ENCODE measurements around the gene PGR.

The PGR gene

DNA sequence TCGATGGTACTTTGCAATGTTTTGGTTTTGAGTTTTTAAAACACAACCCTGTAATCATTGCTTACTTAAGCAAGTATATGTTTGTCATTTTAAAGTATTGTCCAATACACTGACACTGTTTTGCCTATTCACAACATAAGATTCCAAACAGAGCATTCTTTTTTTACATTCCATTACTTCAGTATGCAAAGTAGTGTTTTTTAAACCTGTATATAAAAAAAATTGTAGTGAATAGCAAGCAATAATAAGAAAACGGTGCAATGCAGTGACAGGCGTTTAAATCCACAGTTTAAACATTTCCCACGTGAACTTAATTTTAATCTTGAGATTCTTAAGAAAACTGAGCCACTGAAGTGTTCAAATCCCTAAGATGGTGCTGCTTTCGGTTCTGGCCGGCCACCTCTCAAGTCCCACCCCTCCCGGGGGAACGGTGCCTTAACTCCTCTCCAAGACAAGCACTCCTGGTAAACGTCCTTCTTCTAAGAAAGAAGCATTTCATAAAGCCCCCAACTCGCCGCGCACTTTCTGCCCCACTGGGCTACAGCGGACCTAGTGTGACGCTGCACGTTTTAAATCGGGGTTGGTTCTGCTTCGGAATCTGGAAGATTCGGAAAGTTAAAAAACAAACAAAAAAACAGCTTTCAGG is 2.9 kb downstream of the PGR start:
- Histone ChIP-seq H3K9me3 (ENCODE audit: control insufficient read depth, low read length) (no peaks in the 10 kb centered on the region), H3K4me1 (ENCODE audit: control insufficient read depth, insufficient read depth, low read length) (no peaks in the 10 kb centered on the region), H3K4me3 (ENCODE audit: low read length) (peak overlapping the region; percentile 84), H3K9ac (ENCODE audit: low read length) (peak overlapping the region; percentile 47), H3K36me3 (ENCODE audit: control insufficient read depth, insufficient read depth, low read length, severe bottlenecking) (no peaks in the 10 kb centered on the region), H3K27me3 (replicated peaks; ENCODE audit: control insufficient read depth, insufficient read depth, low read length) (peaks cover 33% of the 10 kb centered on the region)
- DNase-seq (ENCODE audit: low read depth) = peak; percentile 35

- H3K4me3 ChIP-seq (ENCODE audit: low read length) = no peak overlapping the region
- no peaks in the 10 kb centered on the region for H3K4me1 ChIP-seq (ENCODE audit: control insufficient read depth, insufficient read depth, low read length)
- no peaks in the 10 kb centered on the region for H3K9me3 ChIP-seq (ENCODE audit: control insufficient read depth, low read length)
- DNase-seq (ENCODE audit: low read depth) = no peak
- no peak overlapping the region for H3K9ac ChIP-seq (ENCODE audit: low read length)
- H3K36me3 ChIP-seq (ENCODE audit: control insufficient read depth, insufficient read depth, low read length, severe bottlenecking) = no peaks in the 10 kb centered on the region
- H3K27me3 ChIP-seq (replicated peaks; ENCODE audit: control insufficient read depth, insufficient read depth, low read length) = no peaks in the 10 kb centered on the region
Observed at GRCh38 chr11:101115671-101116160, 13.9 kb downstream of the PGR start.

GRCh38 chr11:101113540-101113939 is 16.1 kb downstream of the PGR start:
- Histone ChIP-seq H3K36me3 (ENCODE audit: control insufficient read depth, insufficient read depth, low read length, severe bottlenecking) (no peaks in the 10 kb centered on the region), H3K4me1 (ENCODE audit: control insufficient read depth, insufficient read depth, low read length) (no peaks in the 10 kb centered on the region), H3K27me3 (replicated peaks; ENCODE audit: control insufficient read depth, insufficient read depth, low read length) (no peaks in the 10 kb centered on the region), H3K9me3 (ENCODE audit: control insufficient read depth, low read length) (peaks cover 12% of the 10 kb centered on the region), H3K4me3 (ENCODE audit: low read length) (no peak overlapping the region), H3K9ac (ENCODE audit: low read length) (no peak overlapping the region)
- no peak for DNase-seq (ENCODE audit: low read depth)

DNA sequence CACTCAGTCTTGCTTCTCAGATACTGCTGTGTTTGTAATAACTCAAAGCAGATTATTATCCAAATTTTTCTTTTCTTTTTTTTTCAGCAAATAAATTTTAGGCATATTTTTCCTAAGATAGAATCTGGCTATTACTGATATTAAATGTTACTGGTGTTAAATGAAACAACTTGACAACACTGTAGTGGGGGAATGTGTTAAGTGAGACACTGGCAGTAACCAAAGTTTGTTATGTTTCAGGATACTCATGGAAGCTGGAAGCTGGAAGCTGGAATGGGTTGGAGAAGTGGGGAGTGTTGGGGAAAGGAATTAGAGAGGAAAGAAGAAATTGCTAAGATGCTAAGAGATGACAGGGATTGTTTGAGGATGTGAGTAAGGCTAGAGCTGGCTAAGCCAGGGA is 24.9 kb downstream of the PGR start:
- H3K4me3 ChIP-seq (ENCODE audit: low read length) = no peak overlapping the region
- H3K36me3 ChIP-seq (ENCODE audit: control insufficient read depth, insufficient read depth, low read length, severe bottlenecking) = no peaks in the 10 kb centered on the region
- no peak for DNase-seq (ENCODE audit: low read depth)
- H3K9me3 ChIP-seq (ENCODE audit: control insufficient read depth, low read length) = peaks cover 7% of the 10 kb centered on the region
- no peaks in the 10 kb centered on the region for H3K27me3 ChIP-seq (replicated peaks; ENCODE audit: control insufficient read depth, insufficient read depth, low read length)
- H3K9ac ChIP-seq (ENCODE audit: low read length) = no peak overlapping the region
- H3K4me1 ChIP-seq (ENCODE audit: control insufficient read depth, insufficient read depth, low read length) = peaks cover 4% of the 10 kb centered on the region

DNA sequence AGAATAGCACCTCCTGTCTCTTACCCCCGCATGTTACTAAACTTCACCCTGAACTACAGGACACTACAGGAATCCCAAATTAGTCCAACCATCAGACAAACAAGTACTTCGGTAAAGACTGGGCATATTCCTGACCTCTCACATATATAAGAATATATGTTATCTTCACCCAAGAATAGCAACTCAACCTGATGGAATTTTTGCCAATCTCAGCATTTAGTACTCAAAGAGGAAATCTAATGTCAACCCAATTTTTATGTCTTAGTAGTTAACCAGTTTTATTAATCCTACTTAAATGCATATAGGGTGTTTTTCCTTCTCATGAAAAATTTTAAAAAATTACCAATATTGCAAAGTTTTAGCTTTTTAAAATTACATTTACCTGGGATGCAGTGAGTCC is 26.2 kb downstream of the PGR start:
- DNase-seq (ENCODE audit: low read depth) = no peak
- Histone ChIP-seq H3K4me3 (ENCODE audit: low read length) (no peak overlapping the region), H3K27me3 (replicated peaks; ENCODE audit: control insufficient read depth, insufficient read depth, low read length) (no peaks in the 10 kb centered on the region), H3K36me3 (ENCODE audit: control insufficient read depth, insufficient read depth, low read length, severe bottlenecking) (no peaks in the 10 kb centered on the region), H3K4me1 (ENCODE audit: control insufficient read depth, insufficient read depth, low read length) (peaks cover 6% of the 10 kb centered on the region), H3K9ac (ENCODE audit: low read length) (no peak overlapping the region), H3K9me3 (ENCODE audit: control insufficient read depth, low read length) (peaks cover 3% of the 10 kb centered on the region)

GRCh38 chr11:101100601-101101000 is 29.0 kb downstream of the PGR start:
- H3K4me3 ChIP-seq (ENCODE audit: low read length) = no peak overlapping the region
- H3K4me1 ChIP-seq (ENCODE audit: control insufficient read depth, insufficient read depth, low read length) = peaks cover 6% of the 10 kb centered on the region
- H3K9me3 ChIP-seq (ENCODE audit: control insufficient read depth, low read length) = peaks cover under 1% of the 10 kb centered on the region
- no peak overlapping the region for H3K9ac ChIP-seq (ENCODE audit: low read length)
- no peaks in the 10 kb centered on the region for H3K27me3 ChIP-seq (replicated peaks; ENCODE audit: control insufficient read depth, insufficient read depth, low read length)
- no peaks in the 10 kb centered on the region for H3K36me3 ChIP-seq (ENCODE audit: control insufficient read depth, insufficient read depth, low read length, severe bottlenecking)
- no peak for DNase-seq (ENCODE audit: low read depth)

DNA sequence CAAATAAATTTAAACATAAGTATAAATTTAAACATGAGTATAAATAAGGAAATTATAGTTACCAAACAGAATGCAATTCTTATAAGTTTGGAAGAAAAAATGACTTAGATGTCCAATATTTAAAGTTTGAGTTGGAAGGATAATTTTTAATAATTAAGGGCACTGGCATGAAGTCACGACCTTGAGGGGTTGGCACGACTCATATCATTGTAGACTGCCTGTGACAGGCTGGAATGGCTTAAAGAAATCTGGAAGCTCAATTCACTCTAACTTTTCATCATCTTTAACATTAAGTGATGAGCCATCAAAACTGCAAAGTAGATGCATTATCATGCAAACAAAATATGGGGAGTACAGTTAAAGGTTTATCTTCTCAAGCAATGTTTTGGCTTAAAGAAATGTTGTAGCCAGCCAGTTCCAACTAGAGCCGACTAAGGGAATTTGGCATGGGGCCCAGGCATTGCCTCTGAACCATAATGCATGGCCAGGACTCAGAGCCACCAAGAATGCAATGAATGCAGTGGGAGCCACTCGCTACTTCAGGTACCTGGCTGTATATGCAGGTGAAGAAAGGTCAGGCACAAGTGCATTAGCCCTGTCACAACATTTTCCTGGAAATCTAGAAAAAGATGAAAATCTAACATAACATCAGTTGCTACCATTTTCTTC is 33.4 kb downstream of the PGR start:
- Histone ChIP-seq H3K27me3 (replicated peaks; ENCODE audit: control insufficient read depth, insufficient read depth, low read length) (no peaks in the 10 kb centered on the region), H3K9me3 (ENCODE audit: control insufficient read depth, low read length) (no peaks in the 10 kb centered on the region), H3K4me1 (ENCODE audit: control insufficient read depth, insufficient read depth, low read length) (peaks cover 6% of the 10 kb centered on the region), H3K36me3 (ENCODE audit: control insufficient read depth, insufficient read depth, low read length, severe bottlenecking) (no peaks in the 10 kb centered on the region), H3K4me3 (ENCODE audit: low read length) (no peak overlapping the region), H3K9ac (ENCODE audit: low read length) (no peak overlapping the region)
- DNase-seq (ENCODE audit: low read depth) = no peak

DNA sequence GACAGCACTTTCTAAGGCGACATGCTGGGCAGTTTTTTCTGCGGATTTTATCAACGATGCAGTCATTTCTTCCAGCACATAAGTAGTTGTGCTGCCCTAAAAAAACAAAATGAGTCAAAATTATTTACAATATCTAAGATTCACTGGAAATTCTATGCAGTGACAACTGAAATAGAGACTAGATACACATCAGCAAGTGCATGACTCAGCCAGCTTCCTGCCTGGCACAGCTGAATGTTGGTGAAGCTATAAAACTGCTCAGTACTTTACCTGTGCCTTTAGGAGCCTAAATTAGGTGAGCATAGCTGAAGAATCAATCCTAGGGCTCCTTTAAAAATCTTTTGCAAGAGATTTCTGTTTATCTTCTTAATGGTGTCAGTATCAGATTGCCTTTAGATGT is 37.8 kb downstream of the PGR start:
- H3K4me3 ChIP-seq (ENCODE audit: low read length) = no peak overlapping the region
- H3K9ac ChIP-seq (ENCODE audit: low read length) = no peak overlapping the region
- H3K27me3 ChIP-seq (replicated peaks; ENCODE audit: control insufficient read depth, insufficient read depth, low read length) = no peaks in the 10 kb centered on the region
- H3K9me3 ChIP-seq (ENCODE audit: control insufficient read depth, low read length) = peaks cover 7% of the 10 kb centered on the region
- no peak for DNase-seq (ENCODE audit: low read depth)
- no peaks in the 10 kb centered on the region for H3K36me3 ChIP-seq (ENCODE audit: control insufficient read depth, insufficient read depth, low read length, severe bottlenecking)
- no peaks in the 10 kb centered on the region for H3K4me1 ChIP-seq (ENCODE audit: control insufficient read depth, insufficient read depth, low read length)

DNA sequence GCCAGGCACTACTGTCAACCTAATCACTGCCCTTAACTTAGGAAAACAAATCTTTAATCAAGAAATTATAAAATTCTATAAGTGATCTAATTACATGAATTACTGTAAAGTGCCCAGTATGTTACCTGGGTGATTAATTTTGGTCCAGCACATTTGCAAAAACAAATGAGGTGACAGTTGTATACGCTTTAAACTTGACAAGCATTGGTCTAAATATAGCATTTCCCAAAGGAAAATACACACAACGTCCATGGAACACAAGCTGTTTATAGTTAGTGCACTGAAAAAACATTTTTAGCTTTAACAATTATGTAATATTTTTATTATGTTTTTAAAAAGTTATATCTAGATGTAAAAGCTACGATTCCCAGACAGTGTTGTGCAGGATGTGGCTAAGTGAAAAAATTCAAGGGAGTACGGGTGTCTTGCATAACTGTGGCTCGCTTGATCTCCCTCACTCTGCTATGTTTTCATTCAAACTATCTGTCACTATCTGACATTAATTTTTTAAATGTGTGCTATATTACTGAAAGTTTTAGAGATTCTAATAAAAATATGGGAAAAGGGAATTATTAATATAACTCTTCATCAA is 38.8 kb downstream of the PGR start:
- H3K4me1 ChIP-seq (ENCODE audit: control insufficient read depth, insufficient read depth, low read length) = no peaks in the 10 kb centered on the region
- H3K9me3 ChIP-seq (ENCODE audit: control insufficient read depth, low read length) = peaks cover 7% of the 10 kb centered on the region
- H3K27me3 ChIP-seq (replicated peaks; ENCODE audit: control insufficient read depth, insufficient read depth, low read length) = no peaks in the 10 kb centered on the region
- no peak overlapping the region for H3K9ac ChIP-seq (ENCODE audit: low read length)
- no peak overlapping the region for H3K4me3 ChIP-seq (ENCODE audit: low read length)
- H3K36me3 ChIP-seq (ENCODE audit: control insufficient read depth, insufficient read depth, low read length, severe bottlenecking) = no peaks in the 10 kb centered on the region
- no peak for DNase-seq (ENCODE audit: low read depth)

- H3K36me3 ChIP-seq (ENCODE audit: control insufficient read depth, insufficient read depth, low read length, severe bottlenecking) = no peaks in the 10 kb centered on the region
- H3K9ac ChIP-seq (ENCODE audit: low read length) = no peak overlapping the region
- DNase-seq (ENCODE audit: low read depth) = no peak
- H3K27me3 ChIP-seq (replicated peaks; ENCODE audit: control insufficient read depth, insufficient read depth, low read length) = no peaks in the 10 kb centered on the region
- H3K4me1 ChIP-seq (ENCODE audit: control insufficient read depth, insufficient read depth, low read length) = no peaks in the 10 kb centered on the region
- H3K9me3 ChIP-seq (ENCODE audit: control insufficient read depth, low read length) = peaks cover 7% of the 10 kb centered on the region
- no peak overlapping the region for H3K4me3 ChIP-seq (ENCODE audit: low read length)
Observed at GRCh38 chr11:101083335-101083734, 46.3 kb downstream of the PGR start.

DNA sequence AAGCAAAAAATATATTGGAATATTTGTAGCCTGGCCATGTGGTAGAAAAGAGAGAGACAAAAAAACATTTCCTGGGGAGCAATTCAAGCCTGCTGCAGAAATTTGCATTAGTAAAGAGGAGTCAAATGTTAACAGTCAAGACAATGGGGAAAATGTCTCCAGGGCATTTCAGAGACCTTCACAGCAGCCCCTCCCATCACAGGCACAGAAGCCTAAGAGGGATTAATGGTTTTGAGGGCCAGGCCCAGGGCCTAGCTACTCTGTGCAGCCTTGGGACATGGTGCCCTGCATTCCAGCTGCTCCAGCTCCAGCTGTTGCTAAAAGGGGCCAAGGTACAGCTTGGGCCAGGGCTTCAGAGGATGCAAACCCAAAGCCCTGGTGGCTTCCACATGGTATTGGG is 46.8 kb downstream of the PGR start:
- peaks cover 7% of the 10 kb centered on the region for H3K9me3 ChIP-seq (ENCODE audit: control insufficient read depth, low read length)
- H3K4me3 ChIP-seq (ENCODE audit: low read length) = no peak overlapping the region
- no peak for DNase-seq (ENCODE audit: low read depth)

More for the DNA sequence above, 46.8 kb downstream of the PGR start:
- H3K27me3 ChIP-seq (replicated peaks; ENCODE audit: control insufficient read depth, insufficient read depth, low read length) = no peaks in the 10 kb centered on the region
- H3K36me3 ChIP-seq (ENCODE audit: control insufficient read depth, insufficient read depth, low read length, severe bottlenecking) = no peaks in the 10 kb centered on the region
- H3K9ac ChIP-seq (ENCODE audit: low read length) = no peak overlapping the region
- H3K4me1 ChIP-seq (ENCODE audit: control insufficient read depth, insufficient read depth, low read length) = no peaks in the 10 kb centered on the region

Measured in adipocyte (in vitro differentiated cells).